Activated CD8-positive, alpha-beta T cell treated with anti-CD3 and anti-CD28 coated beads, Interleukin-2, amount 10 ng/mL, durations not matched to agents 7 days and 5 days (primary cell): ENCODE measurements around the gene RGS9. TPM values are rescaled to one million over a fixed set of nuclear protein-coding genes. Genes with fewer than 3 reads are reported as not detected.

Experiments used
- ATAC-seq: fragments of 150-1000 bp; cut with Tn5 transposase; one replicate; pipeline ENCODE4 v1.10.0; 2021; ENCODE audit warnings: moderate library complexity
- CTCF ChIA-PET: fragments of 350-600 bp; sonication (Branson Sonifier 250); formaldehyde crosslinking; loops from one replicate; lab custom pipeline; 2021; ENCODE audit warnings: antibody characterized with exemption; lab: Charles Lee
- POLR2A ChIA-PET: fragments of 350-600 bp; sonication (Branson Sonifier 250); formaldehyde crosslinking; loops from one replicate; lab custom pipeline; 2021; ENCODE audit warnings: antibody characterized with exemption; lab: Charles Lee
- DNase-seq: peaks from one replicate; pipeline ENCODE4 v3.0.0-alpha.2; 2020
- H3K27ac Mint-ChIP-seq: one replicate; pipeline ENCODE4 v1.8.0; 2021; ENCODE audit warnings: mild to moderate bottlenecking, mixed read lengths
- H3K27me3 Mint-ChIP-seq: one replicate; pipeline ENCODE4 v1.8.0; 2021; ENCODE audit warnings: low read depth, mixed read lengths
- H3K36me3 Mint-ChIP-seq: one replicate; pipeline ENCODE4 v1.8.0; 2021; ENCODE audit warnings: low read depth, mixed read lengths
- H3K4me1 Mint-ChIP-seq: one replicate; pipeline ENCODE4 v1.8.0; 2021; ENCODE audit warnings: low read depth, mixed read lengths
- H3K4me3 Mint-ChIP-seq: one replicate; pipeline ENCODE4 v1.8.0; 2021; ENCODE audit warnings: mild to moderate bottlenecking, mixed read lengths
- H3K9me3 Mint-ChIP-seq: one replicate; pipeline ENCODE4 v1.8.0; 2022; ENCODE audit warnings: mixed read lengths; ENCODE audit not compliant: insufficient read depth
- total RNA-seq, 2 experiments: library from RNA; stranded (reverse); gene quantifications; one replicate each; pipeline ENCODE4 v1.2.3, GENCODE V29; 2021

RGS9 gene
- total RNA-seq, 2 experiments from 2014 or later, result 4.8 to 5.7 TPM

DNA sequence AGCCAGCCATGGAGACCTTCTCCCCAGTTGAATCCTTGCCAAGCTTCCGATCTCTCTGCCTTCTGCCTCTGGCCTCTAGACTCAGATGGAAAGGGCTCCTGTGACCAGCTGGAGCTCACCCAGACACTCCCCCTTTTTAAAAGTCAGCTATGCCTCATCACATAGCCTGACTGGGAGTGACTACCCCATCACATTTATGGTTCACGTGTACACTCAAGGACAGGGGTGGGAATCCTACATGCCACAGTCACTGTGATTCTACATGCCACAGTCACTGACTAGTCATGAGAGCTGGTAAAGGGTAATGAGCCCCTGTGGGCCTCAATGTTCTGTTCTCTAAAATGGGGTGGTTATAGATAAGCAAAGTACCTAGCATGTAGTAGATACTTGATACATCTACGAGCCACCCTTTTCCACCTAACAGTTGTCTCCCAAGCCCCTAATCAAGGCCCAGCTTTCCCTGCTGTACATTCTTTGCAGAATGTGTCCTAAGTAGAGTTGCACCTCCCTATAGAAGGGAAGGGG is 85.1 kb downstream of the RGS9 start:
- ChIA-PET POLR2A (no interaction called here), CTCF (interaction anchor here (1.2 kb wide), 1 partner anchor 9 kb away, joined by 3 read pairs; no protein-coding TSS in a partner anchor)
- Mint-ChIP-seq H3K27ac (no peak overlapping the region), H3K27me3 (peaks cover 16% of the 10 kb centered on the region), H3K4me3 (no peak overlapping the region), H3K36me3 (no peaks in the 10 kb centered on the region), H3K9me3 (no peaks in the 10 kb centered on the region), H3K4me1 (peaks cover 3% of the 10 kb centered on the region)
- ATAC-seq (no peak), DNase-seq (no peak)

DNA sequence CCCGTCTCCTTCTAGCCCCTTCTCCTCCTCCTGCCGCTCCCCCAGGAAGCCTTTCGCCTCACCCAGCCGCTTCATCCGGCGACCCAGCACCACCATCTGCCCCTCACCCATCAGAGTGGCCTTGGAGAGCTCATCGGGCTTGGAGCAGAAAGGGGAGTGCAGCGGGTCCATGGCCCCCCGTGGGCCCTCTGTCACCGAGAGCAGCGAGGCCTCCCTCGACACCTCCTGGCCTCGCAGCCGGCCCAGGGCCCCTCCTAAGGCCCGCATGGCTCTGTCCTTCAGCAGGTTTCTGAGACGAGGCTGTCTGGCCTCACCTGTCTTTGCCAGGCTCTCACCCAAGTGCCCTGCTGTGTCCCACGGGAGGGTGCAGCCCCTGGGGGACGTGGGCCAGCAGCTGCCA is 87.9 kb downstream of the RGS9 start:
- Mint-ChIP-seq H3K9me3 (no peaks in the 10 kb centered on the region), H3K4me3 (no peak overlapping the region), H3K27ac (no peak overlapping the region), H3K36me3 (no peaks in the 10 kb centered on the region), H3K27me3 (peaks cover 10% of the 10 kb centered on the region), H3K4me1 (peaks cover 27% of the 10 kb centered on the region)
- ChIA-PET POLR2A (no interaction called here), CTCF (no interaction called here)
- no peak for DNase-seq
- no peak for ATAC-seq

DNA sequence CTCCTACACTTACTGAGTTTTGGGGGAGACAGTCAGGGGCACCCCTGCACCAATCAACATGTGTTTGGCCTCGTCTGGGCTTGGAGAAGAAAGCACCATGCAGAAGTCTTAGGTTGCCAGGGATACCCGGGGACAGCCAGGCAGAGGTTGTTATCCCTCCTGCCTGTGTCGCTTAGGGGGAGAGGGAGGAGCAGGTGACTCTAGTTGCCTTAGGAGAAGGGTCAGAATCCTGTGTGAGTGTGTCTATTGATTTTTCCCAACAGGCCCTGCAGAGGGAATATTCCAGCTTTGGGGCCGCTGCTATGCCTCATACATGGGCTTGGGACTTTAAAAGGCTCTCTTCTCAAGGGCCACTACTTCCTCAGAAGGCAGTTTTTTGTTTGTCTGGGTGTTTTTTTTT is 89.1 kb downstream of the RGS9 start:
- H3K27me3 Mint-ChIP-seq, result peaks cover 10% of the 10 kb centered on the region
- peaks cover 35% of the 10 kb centered on the region for H3K4me1 Mint-ChIP-seq
- no peak overlapping the region for H3K27ac Mint-ChIP-seq
- POLR2A ChIA-PET, result no interaction called here
- CTCF ChIA-PET, result no interaction called here
- ATAC-seq (no peak), DNase-seq (no peak)
- no peaks in the 10 kb centered on the region for H3K36me3 Mint-ChIP-seq
- no peaks in the 10 kb centered on the region for H3K9me3 Mint-ChIP-seq
- H3K4me3 Mint-ChIP-seq, result no peak overlapping the region

DNA sequence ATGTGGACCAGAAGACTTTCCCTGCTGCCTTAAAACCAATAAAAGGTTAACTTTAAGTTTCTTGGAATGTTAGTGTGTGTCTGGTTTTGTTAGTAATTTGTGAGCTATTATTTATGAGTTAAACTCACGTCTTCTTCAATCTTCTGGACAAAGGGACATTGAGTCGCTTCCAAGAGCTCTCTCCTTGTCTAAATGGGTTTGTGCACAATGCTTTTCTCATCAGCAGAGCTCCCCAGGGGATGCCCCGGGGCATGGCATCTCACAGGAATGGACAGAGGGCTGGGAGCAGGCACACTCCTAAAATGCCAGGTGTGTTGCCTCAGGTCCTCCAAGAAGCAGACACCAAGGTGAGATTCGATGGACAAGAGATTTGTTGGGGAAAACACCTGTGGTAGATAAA is 90.5 kb downstream of the RGS9 start:
- ATAC-seq (no peak), DNase-seq (no peak)
- no peak overlapping the region for H3K27ac Mint-ChIP-seq
- H3K9me3 Mint-ChIP-seq, result no peaks in the 10 kb centered on the region
- POLR2A ChIA-PET, result interaction anchor here (0.9 kb wide), 1 partner anchor 37 kb away, joined by 5 read pairs; no protein-coding TSS in a partner anchor
- no peak overlapping the region for H3K4me3 Mint-ChIP-seq
- CTCF ChIA-PET, result interaction anchor here (0.9 kb wide), 1 partner anchor 47 kb away, joined by 3 read pairs; no protein-coding TSS in a partner anchor
- peaks cover 10% of the 10 kb centered on the region for H3K27me3 Mint-ChIP-seq
- no peaks in the 10 kb centered on the region for H3K36me3 Mint-ChIP-seq
- peaks cover 40% of the 10 kb centered on the region for H3K4me1 Mint-ChIP-seq

DNA sequence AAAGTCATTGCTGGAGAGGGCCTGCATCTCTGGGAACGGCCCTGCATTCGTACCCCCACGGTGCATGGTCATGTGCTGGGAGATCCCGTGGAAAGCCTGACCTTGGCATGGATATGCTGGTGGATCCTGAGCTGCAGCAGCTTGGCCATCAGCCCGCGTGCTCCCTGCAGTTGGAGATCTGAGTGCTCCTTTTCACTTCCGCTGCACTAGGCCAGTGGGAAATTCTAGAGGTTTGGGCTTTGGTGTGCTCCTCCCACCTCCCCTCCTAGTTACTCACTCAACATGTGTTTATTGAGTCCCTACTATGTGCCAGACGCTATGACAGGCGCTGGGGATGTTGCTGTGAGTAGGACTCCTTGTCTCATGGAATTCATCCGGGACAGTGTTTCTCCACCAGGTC is 91.1 kb downstream of the RGS9 start:
- Mint-ChIP-seq H3K27me3 (peaks cover 10% of the 10 kb centered on the region), H3K27ac (peak overlapping the region; percentile 81), H3K9me3 (no peaks in the 10 kb centered on the region), H3K36me3 (no peaks in the 10 kb centered on the region), H3K4me3 (peak overlapping the region; percentile 57), H3K4me1 (peaks cover 40% of the 10 kb centered on the region)
- POLR2A ChIA-PET, result no interaction called here
- CTCF ChIA-PET, result interaction anchor here (1.4 to 5.5 kb wide), 4 partner anchors 9 to 329 kb away, joined by 4 to 39 read pairs (median 9); no protein-coding TSS in a partner anchor
- ATAC-seq (no peak), DNase-seq (no peak)

DNA sequence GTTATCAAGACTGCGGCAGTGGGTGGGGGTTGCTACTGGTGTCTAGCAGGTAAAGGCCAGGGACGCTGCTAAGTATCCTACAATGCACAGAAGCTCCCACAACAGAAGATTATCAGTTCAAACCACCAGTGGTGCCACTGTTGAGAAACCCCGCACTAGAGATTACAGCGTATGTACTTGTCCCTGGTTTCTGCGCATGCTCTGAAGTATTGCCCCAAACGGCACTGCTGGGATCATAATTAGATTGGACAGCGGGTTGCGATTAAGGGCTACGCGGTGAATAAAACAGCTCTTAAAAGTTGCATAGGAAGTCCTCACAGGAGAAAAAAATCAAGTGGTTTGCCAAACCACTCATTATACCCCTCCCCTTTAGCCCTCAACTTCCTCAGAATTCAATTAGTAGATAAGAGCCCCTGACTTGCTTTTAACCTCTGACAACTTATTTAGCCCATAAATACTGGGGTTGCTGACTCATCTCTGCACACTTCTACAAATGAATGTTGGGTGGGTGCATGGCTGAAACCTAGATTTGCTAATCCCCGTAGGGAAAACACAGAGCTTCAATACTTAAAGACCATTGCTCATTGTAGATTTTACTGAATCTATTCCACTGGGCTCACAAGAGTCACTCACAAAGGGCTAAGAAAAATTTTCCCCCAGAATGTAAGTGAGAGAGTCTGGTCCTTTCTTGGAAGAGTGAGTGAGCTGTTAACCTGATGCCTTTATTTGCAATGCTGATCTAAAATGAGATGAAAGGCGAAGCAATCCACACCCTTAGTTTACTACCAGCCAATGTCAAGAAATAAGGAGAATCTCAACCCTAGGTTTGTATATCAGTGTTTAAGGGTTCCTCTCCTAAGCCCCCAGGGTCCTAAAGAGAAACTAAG is 91.8 kb downstream of the RGS9 start:
- Mint-ChIP-seq H3K4me3 (peak overlapping the region; percentile 57), H3K4me1 (peaks cover 40% of the 10 kb centered on the region), H3K36me3 (no peaks in the 10 kb centered on the region), H3K27me3 (peaks cover 10% of the 10 kb centered on the region), H3K9me3 (no peaks in the 10 kb centered on the region), H3K27ac (peak overlapping the region; percentile 81)
- ChIA-PET POLR2A (interaction anchor here (0.6 to 1.2 kb wide), 3 partner anchors 190 to 460 kb away, joined by 3 to 4 read pairs (median 3); no protein-coding TSS in a partner anchor), CTCF (interaction anchor here (1.0 to 5.5 kb wide), 5 partner anchors 9 to 937 kb away, joined by 3 to 39 read pairs (median 7); no protein-coding TSS in a partner anchor)
- peak; percentile 74 for DNase-seq
- ATAC-seq, result peak; percentile 66

DNA sequence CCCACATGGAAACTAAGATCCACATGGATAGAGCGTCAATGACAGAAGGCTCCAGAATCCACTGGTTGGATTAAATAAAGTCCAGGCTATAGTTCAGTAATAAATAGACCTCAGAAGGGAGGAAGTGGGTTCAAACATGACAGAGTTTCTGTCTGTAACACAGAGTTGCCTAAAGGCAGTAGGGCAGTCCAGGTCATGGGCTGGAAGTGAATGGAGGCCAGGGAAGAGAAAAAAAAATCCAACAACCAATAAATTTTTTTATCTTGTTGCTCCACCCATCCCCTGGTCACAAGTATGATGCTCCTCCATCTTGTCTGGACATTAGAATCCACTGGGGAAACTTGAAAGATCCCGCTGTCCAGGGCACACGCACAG is 92.4 kb downstream of the RGS9 start:
- Mint-ChIP-seq H3K27me3 (peaks cover 10% of the 10 kb centered on the region), H3K36me3 (no peaks in the 10 kb centered on the region), H3K4me1 (peaks cover 40% of the 10 kb centered on the region), H3K9me3 (no peaks in the 10 kb centered on the region), H3K4me3 (peak overlapping the region; percentile 57), H3K27ac (peak overlapping the region; percentile 81)
- ChIA-PET CTCF (interaction anchor here (0.8 to 5.5 kb wide), 7 partner anchors 10 to 936 kb away, joined by 3 to 39 read pairs (median 4); no protein-coding TSS in a partner anchor), POLR2A (interaction anchor here (1.2 kb wide), 1 partner anchor 244 kb away, joined by 3 read pairs; no protein-coding TSS in a partner anchor)
- ATAC-seq (peak; percentile 34), DNase-seq (no peak)

DNA sequence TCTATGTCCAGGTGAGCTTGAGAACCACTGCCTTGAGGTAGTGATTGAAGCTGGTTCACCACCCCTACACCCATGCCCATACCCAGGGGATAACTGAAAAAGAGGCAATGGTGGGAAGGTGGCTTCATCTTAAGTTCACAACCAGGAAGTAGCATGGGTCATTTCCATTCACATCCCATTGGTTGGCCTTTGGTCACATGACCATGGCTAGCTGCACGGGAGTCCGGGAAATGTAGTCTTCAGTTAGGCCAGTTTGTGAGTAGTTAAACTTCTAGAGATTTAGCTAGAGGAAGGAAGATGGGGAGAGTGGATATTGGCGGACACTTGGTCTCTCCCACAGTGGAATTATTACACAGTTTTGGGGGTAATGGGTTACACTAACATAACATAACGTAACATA is 92.9 kb downstream of the RGS9 start:
- Mint-ChIP-seq H3K36me3 (no peaks in the 10 kb centered on the region), H3K4me1 (peaks cover 42% of the 10 kb centered on the region), H3K27ac (peak overlapping the region; percentile 81), H3K9me3 (no peaks in the 10 kb centered on the region), H3K4me3 (no peak overlapping the region), H3K27me3 (peaks cover 13% of the 10 kb centered on the region)
- ChIA-PET POLR2A (interaction anchor here (1.2 kb wide), 1 partner anchor 244 kb away, joined by 3 read pairs; no protein-coding TSS in a partner anchor), CTCF (interaction anchor here (0.7 to 5.5 kb wide), 9 partner anchors 11 to 936 kb away, joined by 3 to 39 read pairs (median 4); no protein-coding TSS in a partner anchor)
- DNase-seq, result no peak
- ATAC-seq, result no peak

DNA sequence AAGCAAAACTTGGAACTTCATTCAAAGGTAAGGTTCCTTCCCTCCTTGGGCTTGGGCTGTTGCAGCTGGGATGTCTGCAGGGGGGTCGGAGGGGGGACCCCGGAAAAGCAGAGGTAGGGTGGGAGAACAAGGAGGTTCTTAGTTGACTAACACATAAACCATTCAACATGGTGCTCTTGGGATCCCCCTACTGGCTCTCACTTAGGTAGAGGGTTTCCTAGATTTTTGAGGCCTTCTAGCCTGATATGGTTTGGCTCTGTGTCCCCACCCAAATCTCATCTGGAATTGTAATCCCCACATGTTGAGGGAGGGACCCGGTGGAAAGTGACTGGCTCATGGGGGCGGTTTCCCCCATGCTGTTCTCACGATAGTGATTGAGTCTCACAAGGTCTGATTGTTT is 93.9 kb downstream of the RGS9 start:
- DNase-seq, result no peak
- CTCF ChIA-PET, result interaction anchor here (0.6 to 5.5 kb wide), 25 partner anchors 9 to 933 kb away, joined by 3 to 39 read pairs (median 4); no protein-coding TSS in a partner anchor
- no peak overlapping the region for H3K4me3 Mint-ChIP-seq
- H3K27me3 Mint-ChIP-seq, result peaks cover 14% of the 10 kb centered on the region
- no peak overlapping the region for H3K27ac Mint-ChIP-seq
- no peaks in the 10 kb centered on the region for H3K36me3 Mint-ChIP-seq
- no peaks in the 10 kb centered on the region for H3K9me3 Mint-ChIP-seq
- POLR2A ChIA-PET, result no interaction called here
- ATAC-seq, result no peak
- H3K4me1 Mint-ChIP-seq, result peaks cover 46% of the 10 kb centered on the region

DNA sequence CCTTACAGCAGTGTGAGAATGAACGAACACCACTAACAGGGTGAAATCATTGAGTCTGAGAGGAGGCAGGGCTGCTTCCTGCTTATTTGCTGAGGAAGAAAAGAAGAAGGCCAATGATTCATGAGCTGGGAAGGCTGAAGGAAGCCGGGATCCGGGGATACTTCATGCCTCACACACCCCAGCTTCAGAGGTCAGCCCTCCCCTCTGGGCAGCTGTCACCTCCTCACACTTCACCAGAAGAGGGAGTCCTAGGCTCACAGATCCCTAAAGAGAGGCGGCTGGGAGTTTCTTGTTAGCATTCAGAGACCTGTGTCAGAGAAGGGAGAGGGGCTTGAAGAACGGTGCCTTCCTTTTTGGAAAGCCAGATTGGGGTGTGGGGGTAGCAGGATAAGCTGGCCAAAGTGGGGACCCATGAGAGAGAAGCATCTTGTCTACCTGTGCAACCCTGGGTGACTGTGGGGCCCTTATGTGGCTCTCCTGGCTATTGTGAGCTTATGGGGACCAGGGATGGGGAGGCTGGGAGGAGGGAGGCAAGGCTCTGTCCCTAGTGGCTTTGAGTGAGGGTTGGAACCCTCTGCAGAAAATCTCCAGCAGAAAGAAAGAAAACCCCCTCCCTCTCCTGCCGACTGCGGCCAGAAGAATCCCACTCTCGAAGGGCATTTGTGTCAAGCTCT is 94.6 kb downstream of the RGS9 start:
- H3K4me3 Mint-ChIP-seq, result no peak overlapping the region
- no peak overlapping the region for H3K27ac Mint-ChIP-seq
- H3K36me3 Mint-ChIP-seq, result no peaks in the 10 kb centered on the region
- ATAC-seq, result peak; percentile 48
- ChIA-PET POLR2A (interaction anchor here (1.0 kb wide), 1 partner anchor 40 kb away, joined by 3 read pairs; no protein-coding TSS in a partner anchor), CTCF (interaction anchor here (0.6 to 5.5 kb wide), 25 partner anchors 8 to 933 kb away, joined by 3 to 39 read pairs (median 4); no protein-coding TSS in a partner anchor)
- H3K4me1 Mint-ChIP-seq, result peaks cover 46% of the 10 kb centered on the region
- H3K9me3 Mint-ChIP-seq, result no peaks in the 10 kb centered on the region
- peaks cover 15% of the 10 kb centered on the region for H3K27me3 Mint-ChIP-seq
- DNase-seq, result peak; percentile 76

DNA sequence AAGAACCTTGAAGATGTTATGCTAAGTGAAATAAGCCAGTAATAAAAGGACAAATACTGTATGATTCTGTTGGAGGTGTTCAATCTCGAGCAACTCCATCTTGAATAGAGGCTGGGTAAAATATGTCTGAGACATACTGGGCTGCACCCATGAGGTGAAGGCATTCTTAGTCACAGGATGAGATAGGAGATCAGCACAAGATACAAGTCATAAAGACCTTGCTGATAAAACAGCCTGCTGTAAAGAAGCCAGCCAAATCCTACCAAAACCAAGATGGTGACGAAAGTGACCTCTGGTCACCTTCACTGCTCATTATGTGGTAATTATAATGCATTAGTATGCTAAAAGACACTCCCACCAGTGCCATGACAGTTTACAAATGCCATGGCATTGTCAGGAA is 98.1 kb downstream of the RGS9 start:
- ChIA-PET CTCF (no interaction called here), POLR2A (no interaction called here)
- no peak overlapping the region for H3K27ac Mint-ChIP-seq
- no peaks in the 10 kb centered on the region for H3K36me3 Mint-ChIP-seq
- peaks cover 16% of the 10 kb centered on the region for H3K4me1 Mint-ChIP-seq
- H3K9me3 Mint-ChIP-seq, result no peaks in the 10 kb centered on the region
- DNase-seq (no peak), ATAC-seq (no peak)
- no peak overlapping the region for H3K4me3 Mint-ChIP-seq
- peaks cover 27% of the 10 kb centered on the region for H3K27me3 Mint-ChIP-seq
